ENCODE data around the gene NR2E3. TPM values are rescaled to one million over a fixed set of nuclear protein-coding genes. Genes with fewer than 3 reads are reported as not detected.

Gene NR2E3
- total RNA-seq, 1 donor from 2014 or later, result not detected

GRCh38 chr15:71790081-71790480 is 20.3 kb upstream of the NR2E3 start:
- intact Hi-C loops (cut with micrococcal nuclease), result no loop called here

GRCh38 chr15:71791975-71792374 is 18.4 kb upstream of the NR2E3 start:
- intact Hi-C loops (cut with micrococcal nuclease), result no loop called here

- intact Hi-C loops (cut with micrococcal nuclease), result no loop called here
These were observed 17.8 kb upstream of the NR2E3 start for GRCh38 chr15:71792521-71792920.

- intact Hi-C loops (cut with micrococcal nuclease), result no loop called here
These were observed 11.7 kb upstream of the NR2E3 start for GRCh38 chr15:71798641-71799040.

- intact Hi-C loops (cut with micrococcal nuclease), result no loop called here
These were observed 10.2 kb upstream of the NR2E3 start for GRCh38 chr15:71800190-71800589.

- intact Hi-C loops (cut with micrococcal nuclease), result loop anchor here (1.0 kb wide), 1 partner anchor 57 kb away; no protein-coding TSS in a partner anchor
These were observed 9.3 kb upstream of the NR2E3 start for GRCh38 chr15:71800835-71801745.

- intact Hi-C loops (cut with micrococcal nuclease), result loop anchor here (1.0 kb wide), 2 partner anchors 58 to 354 kb away; no protein-coding TSS in a partner anchor
These were observed 8.3 kb upstream of the NR2E3 start for GRCh38 chr15:71801935-71802655.

- intact Hi-C loops (cut with micrococcal nuclease), result loop anchor here (1.0 kb wide), 1 partner anchor 354 kb away; no protein-coding TSS in a partner anchor
These were observed 7.6 kb upstream of the NR2E3 start for GRCh38 chr15:71802770-71803169.

GRCh38 chr15:71804226-71804625 is 6.1 kb upstream of the NR2E3 start:
- intact Hi-C loops (cut with micrococcal nuclease), result no loop called here

GRCh38 chr15:71804695-71805470 is 5.5 kb upstream of the NR2E3 start:
- intact Hi-C loops (cut with micrococcal nuclease), result no loop called here

GRCh38 chr15:71806452-71806931 is 3.9 kb upstream of the NR2E3 start:
- intact Hi-C loops (cut with micrococcal nuclease), result no loop called here

GRCh38 chr15:71807125-71807629 is 3.2 kb upstream of the NR2E3 start:
- intact Hi-C loops (cut with micrococcal nuclease), result no loop called here

GRCh38 chr15:71807691-71808091 is 2.7 kb upstream of the NR2E3 start:
- intact Hi-C loops (cut with micrococcal nuclease), result no loop called here

GRCh38 chr15:71808311-71809020 is 1.9 kb upstream of the NR2E3 start:
- intact Hi-C loops (cut with micrococcal nuclease), result no loop called here

GRCh38 chr15:71809346-71809745 is 1.0 kb upstream of the NR2E3 start:
- intact Hi-C loops (cut with micrococcal nuclease), result no loop called here

GRCh38 chr15:71811036-71811736 is 832 bp downstream of the NR2E3 start:
- intact Hi-C loops (cut with micrococcal nuclease), result no loop called here

- intact Hi-C loops (cut with micrococcal nuclease), result no loop called here
These were observed 1.7 kb downstream of the NR2E3 start for GRCh38 chr15:71811752-71812735.

GRCh38 chr15:71812966-71813722 is 2.8 kb downstream of the NR2E3 start:
- intact Hi-C loops (cut with micrococcal nuclease), result no loop called here

Data from T-helper 1 cell treated with Interleukin-12 subunit alpha and Interleukin-12 subunit beta and Interleukin-4 antibody, amounts not matched to agents 30 ng/mL and 1 ng/mL, for 36 hours (primary cell).